Kidney epithelial cell (primary cell): Measurements from ENCODE around the gene ZIC4. TPM values are rescaled to one million over a fixed set of nuclear protein-coding genes. Genes with fewer than 3 reads are reported as not detected.

Experiments
- DNase-seq: peaks from one replicate; pipeline ENCODE4 v3.0.0-alpha.2; 2010; ENCODE audit warnings: low read depth
- H3K27me3 ChIP-seq: 2 replicates; pipeline ENCODE4 v1.6.0; 2011; ENCODE audit warnings: low read length; ENCODE audit not compliant: control insufficient read depth, insufficient read depth
- H3K36me3 ChIP-seq: 2 replicates; pipeline ENCODE4 v1.5.1; 2011; ENCODE audit warnings: low read length; ENCODE audit not compliant: control insufficient read depth, insufficient read depth
- H3K4me3 ChIP-seq: 2 replicates; pipeline ENCODE4 v1.5.1; 2011; ENCODE audit warnings: low read depth, mild to moderate bottlenecking, control low read depth, low read length
- total RNA-seq: library from RNA; depleted of rRNA; stranded (reverse); fragments of >200 nt; gene quantifications from 2 replicates; pipeline ENCODE4 v1.2.3, GENCODE V29; 2015
- TF ChIP-seq, protein P1 (sequence below): IDR thresholded peaks from 2 replicates; pipeline ENCODE4 v1.5.1; 2011; ENCODE audit warnings: mild to moderate bottlenecking, moderate library complexity, low read length, control low read depth, inconsistent platforms; ENCODE audit not compliant: insufficient read depth, poor library complexity, severe bottlenecking

The ZIC4 gene
- total RNA-seq, 1 donor from 2014 or later = not detected

DNA sequence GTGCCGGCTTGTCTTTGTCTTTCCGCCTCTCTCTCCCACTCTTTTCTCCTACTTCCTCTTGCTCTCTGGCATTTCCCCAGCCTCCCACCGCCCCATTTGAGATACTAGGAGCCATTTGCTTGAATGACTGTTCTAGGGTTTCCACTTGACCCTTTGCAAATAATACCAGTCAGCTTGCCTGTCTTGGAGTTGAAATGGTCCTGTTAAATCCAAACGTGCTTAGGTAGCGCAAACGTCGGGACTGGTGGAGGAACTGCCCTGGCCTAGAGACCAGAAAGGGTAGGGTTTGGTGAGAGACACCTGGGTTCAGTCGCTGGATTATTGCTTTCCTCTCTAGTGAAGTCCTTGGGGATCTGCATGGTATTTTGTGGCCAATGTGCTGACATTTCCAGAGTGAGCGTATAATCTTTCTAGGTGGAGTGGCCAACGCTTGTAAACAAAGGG, 13.5 kb upstream of the ZIC4 start:
- peaks cover 75% of the 10 kb centered on the region for H3K27me3 ChIP-seq
- no peaks in the 10 kb centered on the region for H3K36me3 ChIP-seq
- DNase-seq = no peak
- TF ChIP-seq, protein P1, sequence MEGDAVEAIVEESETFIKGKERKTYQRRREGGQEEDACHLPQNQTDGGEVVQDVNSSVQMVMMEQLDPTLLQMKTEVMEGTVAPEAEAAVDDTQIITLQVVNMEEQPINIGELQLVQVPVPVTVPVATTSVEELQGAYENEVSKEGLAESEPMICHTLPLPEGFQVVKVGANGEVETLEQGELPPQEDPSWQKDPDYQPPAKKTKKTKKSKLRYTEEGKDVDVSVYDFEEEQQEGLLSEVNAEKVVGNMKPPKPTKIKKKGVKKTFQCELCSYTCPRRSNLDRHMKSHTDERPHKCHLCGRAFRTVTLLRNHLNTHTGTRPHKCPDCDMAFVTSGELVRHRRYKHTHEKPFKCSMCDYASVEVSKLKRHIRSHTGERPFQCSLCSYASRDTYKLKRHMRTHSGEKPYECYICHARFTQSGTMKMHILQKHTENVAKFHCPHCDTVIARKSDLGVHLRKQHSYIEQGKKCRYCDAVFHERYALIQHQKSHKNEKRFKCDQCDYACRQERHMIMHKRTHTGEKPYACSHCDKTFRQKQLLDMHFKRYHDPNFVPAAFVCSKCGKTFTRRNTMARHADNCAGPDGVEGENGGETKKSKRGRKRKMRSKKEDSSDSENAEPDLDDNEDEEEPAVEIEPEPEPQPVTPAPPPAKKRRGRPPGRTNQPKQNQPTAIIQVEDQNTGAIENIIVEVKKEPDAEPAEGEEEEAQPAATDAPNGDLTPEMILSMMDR = no peak
- no peak overlapping the region for H3K4me3 ChIP-seq

DNA sequence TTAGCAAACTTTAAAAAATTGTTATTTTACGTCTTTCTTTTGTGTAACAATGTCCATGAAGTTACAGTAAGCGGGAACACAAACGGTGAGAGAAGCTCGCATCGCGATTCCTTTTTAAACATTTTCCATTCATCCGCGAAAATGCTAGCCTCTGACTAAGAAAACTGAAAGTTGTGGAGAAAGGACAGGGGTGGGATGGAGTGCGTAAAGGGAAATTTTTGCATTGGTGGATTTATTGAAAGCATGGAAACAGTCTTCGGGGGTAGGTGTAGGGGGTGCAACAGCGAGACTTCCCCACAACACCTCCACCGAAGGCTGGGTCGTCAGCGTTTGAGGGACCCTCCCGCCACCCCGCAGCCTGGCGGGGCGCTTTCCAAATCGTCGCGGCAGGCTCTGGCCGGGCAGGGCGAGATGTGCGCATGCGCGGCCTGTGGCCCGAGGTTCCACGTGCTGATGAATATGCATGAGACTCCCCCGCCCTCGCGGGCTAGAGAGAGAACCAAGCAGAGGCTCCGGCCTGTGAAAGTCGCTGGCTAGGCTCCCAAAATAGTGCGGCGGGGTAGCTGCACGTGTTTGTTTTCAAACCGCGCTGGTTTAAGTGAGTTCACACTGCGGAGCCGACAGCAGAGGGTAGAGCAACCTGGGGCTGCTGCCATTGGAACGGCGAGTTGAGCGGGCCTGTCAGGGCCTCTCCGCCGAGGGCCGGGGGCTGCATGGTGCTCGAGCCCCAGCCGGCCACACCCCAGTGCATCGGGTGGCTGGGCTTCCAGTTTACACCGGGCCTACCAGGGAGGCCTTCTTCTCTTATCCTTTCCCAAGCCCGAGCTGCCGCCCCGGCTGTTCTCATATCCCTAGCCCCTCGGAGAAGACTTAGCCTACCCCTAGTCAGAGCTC, 12.7 kb upstream of the ZIC4 start:
- Histone ChIP-seq H3K36me3 (no peaks in the 10 kb centered on the region), H3K4me3 (no peak overlapping the region), H3K27me3 (peaks cover 75% of the 10 kb centered on the region)
- TF ChIP-seq, protein P1 = no peak
- no peak for DNase-seq

DNA sequence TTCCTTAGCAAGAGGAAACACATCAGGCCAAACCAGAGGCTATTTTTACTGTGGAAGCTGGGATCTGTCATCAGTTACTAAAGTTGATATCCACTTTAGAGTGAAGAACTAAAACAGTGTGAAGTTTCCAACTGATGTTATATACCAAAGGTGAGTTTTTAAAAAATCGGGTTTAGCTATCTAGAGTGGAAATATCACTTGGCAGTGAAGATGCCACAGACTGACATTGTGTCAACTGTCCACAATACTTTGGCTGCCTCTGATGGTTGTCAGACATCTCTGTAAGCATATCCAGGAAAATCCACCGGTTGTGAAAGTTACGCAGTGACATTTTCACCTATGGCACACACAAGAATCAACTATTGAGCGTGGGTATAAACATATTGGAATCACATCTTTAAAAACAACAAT, 12.0 kb upstream of the ZIC4 start:
- no peaks in the 10 kb centered on the region for H3K36me3 ChIP-seq
- TF ChIP-seq, protein P1 = no peak
- H3K4me3 ChIP-seq = no peak overlapping the region
- H3K27me3 ChIP-seq = peaks cover 74% of the 10 kb centered on the region
- DNase-seq = no peak

DNA sequence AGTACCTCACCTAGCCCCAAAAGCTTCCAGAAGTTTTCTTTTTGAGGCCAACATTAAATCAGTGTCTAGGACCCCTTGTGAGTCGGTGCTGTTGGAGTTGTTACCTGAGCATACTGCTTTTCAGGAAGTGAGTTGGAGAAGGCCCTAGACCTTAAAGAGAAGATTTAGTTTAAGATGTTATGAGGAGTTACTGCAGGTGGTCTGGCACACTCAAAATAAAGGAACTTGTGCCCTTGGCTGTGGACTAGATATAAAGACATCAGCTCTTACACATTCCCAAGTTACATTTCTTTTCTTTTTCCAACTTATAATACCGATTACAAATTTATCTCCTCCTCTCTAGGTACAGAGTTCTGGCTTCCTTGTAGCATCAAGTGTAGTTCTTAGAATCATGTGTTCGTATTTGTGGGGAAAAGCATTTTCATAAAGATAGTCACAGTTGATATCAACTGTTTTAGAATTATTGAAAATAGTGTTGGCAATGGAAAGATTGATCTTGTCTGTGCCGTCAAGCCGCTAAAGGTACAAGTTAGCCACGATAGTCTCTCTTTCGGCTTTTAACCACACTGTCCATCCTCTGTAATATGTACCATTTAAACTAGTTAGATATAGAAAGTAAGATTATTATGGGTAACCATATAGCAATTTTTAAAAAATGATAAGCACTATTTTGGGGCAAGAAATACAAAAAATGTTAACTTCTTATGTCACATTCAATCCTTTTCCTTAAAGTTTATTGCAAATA, 11.4 kb upstream of the ZIC4 start:
- Histone ChIP-seq H3K4me3 (no peak overlapping the region), H3K36me3 (no peaks in the 10 kb centered on the region), H3K27me3 (peaks cover 74% of the 10 kb centered on the region)
- TF ChIP-seq, protein P1 = no peak
- no peak for DNase-seq

DNA sequence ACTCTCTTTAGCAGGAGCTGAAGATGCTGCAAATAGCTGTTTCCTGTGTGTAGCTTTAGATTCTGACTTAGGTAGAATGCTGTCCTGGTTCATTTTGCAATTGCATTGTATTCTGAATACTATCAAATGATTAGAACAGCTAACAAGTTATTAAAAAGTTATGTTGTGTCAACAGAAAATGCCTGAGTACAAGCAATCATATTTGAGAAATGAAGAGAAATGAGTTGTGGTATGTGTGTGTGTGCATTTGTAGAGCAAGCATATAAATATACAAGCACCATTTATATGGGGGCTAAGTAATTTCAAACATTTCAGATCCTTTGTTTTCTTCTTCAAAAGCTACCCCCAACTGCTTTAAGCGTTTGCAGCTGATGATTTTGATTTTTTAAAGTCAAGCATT, 10.6 kb upstream of the ZIC4 start:
- Histone ChIP-seq H3K27me3 (peaks cover 73% of the 10 kb centered on the region), H3K36me3 (no peaks in the 10 kb centered on the region), H3K4me3 (no peak overlapping the region)
- TF ChIP-seq, protein P1 = no peak
- no peak for DNase-seq
